NCI-H1436 (cell line): ENCODE results near the gene DLGAP4.

Experiments
- DNase-seq: peaks from one replicate; lab custom pipeline; 2025; lab: John Stamatoyannopoulos, UW

Gene DLGAP4

GRCh38 chr20:36447101-36447500 is 141.0 kb downstream of the DLGAP4 start:
- DNase-seq, result no peak

GRCh38 chr20:36449663-36450062 is 143.5 kb downstream of the DLGAP4 start:
- no peak for DNase-seq

- DNase-seq, result no peak
Measured at GRCh38 chr20:36454332-36454697, 148.2 kb downstream of the DLGAP4 start.

- DNase-seq, result no peak
Measured at GRCh38 chr20:36454698-36455427, 148.7 kb downstream of the DLGAP4 start.

GRCh38 chr20:36455972-36456625 is 150.0 kb downstream of the DLGAP4 start:
- DNase-seq, result no peak

GRCh38 chr20:36460648-36461599 is 154.8 kb downstream of the DLGAP4 start:
- DNase-seq, result peak; percentile 92

- peak; percentile 38 for DNase-seq
Measured at GRCh38 chr20:36461600-36462439, 155.7 kb downstream of the DLGAP4 start.

- DNase-seq, result no peak
Measured at GRCh38 chr20:36462440-36463211, 156.5 kb downstream of the DLGAP4 start.

GRCh38 chr20:36463212-36464061 is 157.3 kb downstream of the DLGAP4 start:
- DNase-seq, result no peak

GRCh38 chr20:36465109-36466080 is 159.3 kb downstream of the DLGAP4 start:
- DNase-seq, result no peak

GRCh38 chr20:36466089-36466488 is 159.9 kb downstream of the DLGAP4 start:
- DNase-seq, result no peak

GRCh38 chr20:36467076-36467999 is 161.2 kb downstream of the DLGAP4 start:
- peak; percentile 51 for DNase-seq

- no peak for DNase-seq
Measured at GRCh38 chr20:36468149-36469000, 162.2 kb downstream of the DLGAP4 start.

- DNase-seq, result no peak
Measured at GRCh38 chr20:36469973-36470372, 163.8 kb downstream of the DLGAP4 start.

- no peak for DNase-seq
Measured at GRCh38 chr20:36471885-36472636, 165.9 kb downstream of the DLGAP4 start.

GRCh38 chr20:36472637-36473090 is 166.5 kb downstream of the DLGAP4 start:
- DNase-seq, result peak; percentile 17
